Endodermal cell (in vitro differentiated cells): ENCODE measurements around the gene TCF3. TPM values are rescaled to one million over a fixed set of nuclear protein-coding genes. Genes with fewer than 3 reads are reported as not detected.
A peak's percentile ranks its signal among the peaks of the same experiment; 100 is the strongest.

ENCODE experiments used
- DNase-seq: peaks from one replicate; pipeline ENCODE4 v3.0.0-alpha.2; 2017
- H3K27ac ChIP-seq: 2 replicates; pipeline ENCODE4 v1.5.1; 2013; ENCODE audit warnings: mild to moderate bottlenecking, low read depth, low read length, moderate library complexity
- H3K27me3 ChIP-seq: 2 replicates; pipeline ENCODE4 v1.6.1; 2013; ENCODE audit warnings: mild to moderate bottlenecking, low read length, moderate library complexity; ENCODE audit not compliant: insufficient read depth, control insufficient read depth, poor library complexity, severe bottlenecking
- H3K36me3 ChIP-seq: 2 replicates; pipeline ENCODE4 v1.7.0; 2013; ENCODE audit warnings: mild to moderate bottlenecking, low read length, moderate library complexity; ENCODE audit not compliant: control insufficient read depth, insufficient read depth
- H3K4me1 ChIP-seq: one replicate; pipeline ENCODE4 v1.7.0; 2013; ENCODE audit warnings: low read length; ENCODE audit not compliant: control insufficient read depth, insufficient read depth
- H3K4me3 ChIP-seq: 2 replicates; pipeline ENCODE4 v1.5.1; 2013; ENCODE audit warnings: mild to moderate bottlenecking, low read length, moderate library complexity
- H3K9ac ChIP-seq: 2 replicates; pipeline ENCODE4 v1.6.1; 2013; ENCODE audit warnings: mild to moderate bottlenecking, low read length, moderate library complexity; ENCODE audit not compliant: poor library complexity, severe bottlenecking; ENCODE audit errors: extremely low read depth
- H3K9me3 ChIP-seq: 2 replicates; pipeline ENCODE4 v1.6.1; 2013; ENCODE audit warnings: mild to moderate bottlenecking, low read length, moderate library complexity; ENCODE audit not compliant: control insufficient read depth
- H3K27ac Mint-ChIP-seq: 2 replicates; pipeline ENCODE4 v1.8.0; 2020; ENCODE audit warnings: mixed read lengths
- H3K27me3 Mint-ChIP-seq: 2 replicates; pipeline ENCODE4 v1.8.0; 2021; ENCODE audit warnings: mild to moderate bottlenecking, mixed read lengths; ENCODE audit not compliant: insufficient read depth
- H3K36me3 Mint-ChIP-seq: 2 replicates; pipeline ENCODE4 v1.8.0; 2020; ENCODE audit warnings: low read depth, mixed read lengths
- H3K4me1 Mint-ChIP-seq: 2 replicates; pipeline ENCODE4 v1.8.0; 2020; ENCODE audit warnings: mixed read lengths
- H3K4me3 Mint-ChIP-seq: 2 replicates; pipeline ENCODE4 v1.8.0; 2020; ENCODE audit warnings: mild to moderate bottlenecking, moderate library complexity, mixed read lengths
- H3K9me3 Mint-ChIP-seq: 2 replicates; pipeline ENCODE4 v1.8.0; 2020; ENCODE audit warnings: mild to moderate bottlenecking, mixed read lengths
- WGBS, 2 experiments: methylation state at CpG; one replicate each; pipeline versions ENCODE4 v1.1.5 to v1.1.7; 2013; ENCODE audit warnings: missing lambda C conversion rate in 2 of 2, mixed read lengths in 1 of 2; ENCODE audit not compliant: insufficient coverage in 1 of 2, insufficient read length in 1 of 2; 5-methylcytosine and 5-hydroxymethylcytosine counted together
- total RNA-seq, 2 donors: library from RNA; stranded (reverse); fragmentation: NEBNext Ultra II Directional in 1 of 2; extraction: Animal tissue kit (Norgen Biotek cat#: 25700) in 1 of 2; gene quantifications; 2 replicates in 1 of 2; 3 replicates in 1 of 2; pipeline ENCODE4 v1.2.1, GENCODE V29; 2021
- TF ChIP-seq, protein P1 (sequence below): fragments of 200-600 bp; sonication (generic); conservative IDR thresholded peaks from 2 replicates; pipeline ENCODE4 v1.5.0; 2021; ENCODE audit warnings: antibody characterized with exemption, mild to moderate bottlenecking

The TCF3 gene
- total RNA-seq, 2 donors from 2014 or later = 233 to 268 TPM

DNA sequence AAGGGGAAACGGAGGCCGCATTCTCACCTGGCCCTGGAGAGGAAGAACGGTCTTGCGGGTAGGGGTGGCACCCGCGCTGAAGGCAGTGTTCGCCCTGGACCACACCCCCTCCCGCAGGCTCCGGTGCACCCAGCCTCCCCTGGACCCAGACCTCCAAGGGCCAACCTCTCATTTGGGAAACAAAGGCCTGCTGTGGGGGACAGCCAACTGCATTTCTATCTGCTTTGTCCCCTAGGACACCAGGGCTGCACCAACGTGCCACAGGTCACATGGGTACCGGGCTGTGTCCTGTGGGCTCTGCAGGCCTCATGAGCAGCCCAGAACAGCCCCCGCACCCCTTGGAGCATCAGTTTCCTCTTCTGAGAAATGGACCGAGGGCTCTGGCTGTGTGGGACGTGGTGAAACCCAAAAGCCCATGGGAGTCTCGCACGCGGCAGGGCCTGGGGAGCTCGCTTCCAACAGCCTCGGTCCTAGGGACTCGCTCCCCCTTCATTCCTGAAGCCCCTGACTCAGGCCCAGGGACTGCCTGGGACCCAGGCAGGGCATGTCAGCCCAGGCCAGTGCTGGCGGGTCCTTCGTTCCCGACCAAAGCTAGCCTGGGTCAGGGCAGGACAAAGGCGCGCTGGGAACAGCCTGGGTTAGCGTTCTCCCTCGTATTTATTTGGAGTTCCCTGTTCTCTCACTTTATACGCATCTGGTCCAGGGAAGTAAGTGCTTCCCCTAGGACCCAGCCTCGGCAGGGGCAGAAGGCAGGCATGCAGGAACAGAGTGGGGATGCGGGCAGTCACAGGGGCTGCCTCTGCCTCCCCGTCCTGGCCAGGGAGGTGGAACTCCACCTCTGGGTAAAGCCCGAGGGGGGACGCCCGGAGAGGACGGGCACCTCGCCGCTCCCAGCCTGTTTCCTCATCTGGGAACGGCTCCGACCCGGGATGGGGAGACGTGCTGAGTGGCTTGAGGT, 4.6 kb downstream of the TCF3 start:
- H3K27ac Mint-ChIP-seq = no peak overlapping the region
- TF ChIP-seq, protein P1, sequence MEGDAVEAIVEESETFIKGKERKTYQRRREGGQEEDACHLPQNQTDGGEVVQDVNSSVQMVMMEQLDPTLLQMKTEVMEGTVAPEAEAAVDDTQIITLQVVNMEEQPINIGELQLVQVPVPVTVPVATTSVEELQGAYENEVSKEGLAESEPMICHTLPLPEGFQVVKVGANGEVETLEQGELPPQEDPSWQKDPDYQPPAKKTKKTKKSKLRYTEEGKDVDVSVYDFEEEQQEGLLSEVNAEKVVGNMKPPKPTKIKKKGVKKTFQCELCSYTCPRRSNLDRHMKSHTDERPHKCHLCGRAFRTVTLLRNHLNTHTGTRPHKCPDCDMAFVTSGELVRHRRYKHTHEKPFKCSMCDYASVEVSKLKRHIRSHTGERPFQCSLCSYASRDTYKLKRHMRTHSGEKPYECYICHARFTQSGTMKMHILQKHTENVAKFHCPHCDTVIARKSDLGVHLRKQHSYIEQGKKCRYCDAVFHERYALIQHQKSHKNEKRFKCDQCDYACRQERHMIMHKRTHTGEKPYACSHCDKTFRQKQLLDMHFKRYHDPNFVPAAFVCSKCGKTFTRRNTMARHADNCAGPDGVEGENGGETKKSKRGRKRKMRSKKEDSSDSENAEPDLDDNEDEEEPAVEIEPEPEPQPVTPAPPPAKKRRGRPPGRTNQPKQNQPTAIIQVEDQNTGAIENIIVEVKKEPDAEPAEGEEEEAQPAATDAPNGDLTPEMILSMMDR = no peak
- Histone ChIP-seq H3K9ac (no peak overlapping the region), H3K36me3 (peaks cover 53% of the 10 kb centered on the region), H3K27ac (no peak overlapping the region), H3K4me1 (no peaks in the 10 kb centered on the region), H3K27me3 (no peaks in the 10 kb centered on the region), H3K9me3 (no peaks in the 10 kb centered on the region), H3K4me3 (no peak overlapping the region)
- peaks cover 45% of the 10 kb centered on the region for H3K36me3 Mint-ChIP-seq
- H3K9me3 Mint-ChIP-seq = no peaks in the 10 kb centered on the region
- peaks cover 6% of the 10 kb centered on the region for H3K4me1 Mint-ChIP-seq
- no peaks in the 10 kb centered on the region for H3K27me3 Mint-ChIP-seq
- H3K4me3 Mint-ChIP-seq = no peak overlapping the region
- 94 to 98% methylated on average over 17 to 41 of the region's 41 CpGs for WGBS, 2 experiments
- DNase-seq = no peak

DNA sequence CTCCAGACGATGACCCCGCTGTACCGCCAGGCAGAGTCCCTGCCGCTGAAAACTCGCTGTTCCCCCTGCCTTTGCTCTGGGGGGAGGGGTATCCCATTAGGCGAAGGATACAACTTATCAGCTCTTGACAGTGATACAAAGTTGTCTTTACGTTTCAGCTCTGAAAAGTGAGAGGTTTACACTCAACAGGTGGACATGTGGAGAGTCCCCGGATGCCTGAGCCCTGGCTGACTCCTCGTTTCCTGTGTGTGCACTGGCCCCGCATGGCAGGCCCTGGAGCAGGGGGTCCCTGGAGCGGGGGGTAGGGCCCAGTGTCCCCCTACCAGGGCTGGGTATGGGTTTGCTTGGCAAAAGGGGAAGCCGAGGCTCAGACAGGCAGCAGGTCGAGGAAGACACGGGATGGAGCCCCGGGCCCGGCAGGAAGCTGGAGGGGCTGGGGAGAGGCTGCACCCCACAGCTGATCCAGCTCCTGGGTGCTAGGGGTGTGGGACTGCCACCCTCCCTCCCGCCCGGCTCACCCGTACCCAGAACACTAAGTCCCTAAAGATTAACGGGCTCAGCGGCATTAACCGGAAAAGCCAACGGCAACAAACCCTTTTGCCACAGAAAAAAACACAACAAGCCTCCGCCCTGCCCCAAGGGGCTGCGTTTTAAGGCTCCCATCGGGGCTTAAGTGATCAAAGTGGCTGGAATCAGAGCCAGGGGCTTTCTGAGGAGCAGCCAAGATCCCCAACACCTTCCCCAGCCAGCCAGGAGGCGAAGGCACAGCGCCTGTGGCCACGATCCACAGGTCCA, 5.6 kb downstream of the TCF3 start:
- H3K9me3 Mint-ChIP-seq = no peaks in the 10 kb centered on the region

DNA sequence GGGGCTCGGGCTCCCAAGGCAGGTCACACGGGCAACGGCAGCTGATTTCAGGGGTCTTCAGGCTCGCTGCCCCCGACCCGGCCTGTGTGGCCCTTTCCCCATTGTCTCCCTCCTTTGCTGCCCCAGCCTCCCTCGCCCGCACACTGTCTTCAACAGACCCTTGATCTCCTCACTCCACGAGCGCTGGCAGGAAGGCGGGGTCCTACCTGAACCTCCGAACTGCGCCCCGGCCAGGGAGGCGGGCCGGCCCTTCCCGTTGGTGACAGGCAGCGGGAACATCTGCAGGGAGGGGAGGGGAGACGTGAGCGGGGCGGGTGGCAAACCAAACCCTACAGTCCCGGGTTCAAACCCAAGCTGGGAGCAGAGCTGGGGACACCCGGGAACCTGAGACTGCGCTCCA, 6.3 kb downstream of the TCF3 start:
- peaks cover 6% of the 10 kb centered on the region for H3K4me1 Mint-ChIP-seq
- H3K36me3 Mint-ChIP-seq = peaks cover 60% of the 10 kb centered on the region
- H3K9me3 ChIP-seq = no peaks in the 10 kb centered on the region
- no peaks in the 10 kb centered on the region for H3K9me3 Mint-ChIP-seq
- H3K4me3 Mint-ChIP-seq = no peak overlapping the region
- no peaks in the 10 kb centered on the region for H3K4me1 ChIP-seq
- no peak overlapping the region for H3K4me3 ChIP-seq
- no peak overlapping the region for H3K9ac ChIP-seq
- no peaks in the 10 kb centered on the region for H3K27me3 Mint-ChIP-seq
- peaks cover 70% of the 10 kb centered on the region for H3K36me3 ChIP-seq
- H3K27me3 ChIP-seq = no peaks in the 10 kb centered on the region
- WGBS, 2 experiments = 95 to 98% methylated on average over 8 to 24 of the region's 24 CpGs
- no peak for DNase-seq
- TF ChIP-seq, protein P1 = no peak
- no peak overlapping the region for H3K27ac ChIP-seq
- H3K27ac Mint-ChIP-seq = no peak overlapping the region

More for the DNA sequence above, 5.6 kb downstream of the TCF3 start:
- peak overlapping the region; percentile 21 for H3K27ac Mint-ChIP-seq
- TF ChIP-seq, protein P1 = no peak
- Histone ChIP-seq H3K9me3 (no peaks in the 10 kb centered on the region), H3K27ac (no peak overlapping the region), H3K27me3 (no peaks in the 10 kb centered on the region), H3K9ac (no peak overlapping the region), H3K36me3 (peaks cover 63% of the 10 kb centered on the region), H3K4me1 (no peaks in the 10 kb centered on the region), H3K4me3 (no peak overlapping the region)
- no peak overlapping the region for H3K4me3 Mint-ChIP-seq
- DNase-seq = no peak
- WGBS, 2 experiments = 95 to 96% methylated on average over 19 to 29 of the region's 29 CpGs
- H3K36me3 Mint-ChIP-seq = peaks cover 54% of the 10 kb centered on the region
- H3K27me3 Mint-ChIP-seq = no peaks in the 10 kb centered on the region
- H3K4me1 Mint-ChIP-seq = peaks cover 6% of the 10 kb centered on the region
